Coronary artery (tissue), 2 donors: ENCODE data around the gene SNORC.

Source experiments
- DNase-seq: peaks from one replicate; pipeline ENCODE4 v3.0.0-alpha.2; 2017; ENCODE audit warnings: low spot score
- H3K27ac ChIP-seq, 2 donors: fragments of 200-600 bp; sonication (generic); one replicate each; pipeline ENCODE4 v1.5.1; 2016 to 2019
- H3K4me3 ChIP-seq: fragments of 200-600 bp; sonication (generic); 2 replicates; pipeline ENCODE4 v1.5.1; 2016; ENCODE audit warnings: mild to moderate bottlenecking, moderate library complexity
- TF ChIP-seq, protein P1 (sequence below): fragments of 200-600 bp; sonication (generic); IDR thresholded peaks from one replicate; pipeline ENCODE4 v1.5.1; 2019; ENCODE audit warnings: antibody characterized with exemption

The SNORC gene

DNA sequence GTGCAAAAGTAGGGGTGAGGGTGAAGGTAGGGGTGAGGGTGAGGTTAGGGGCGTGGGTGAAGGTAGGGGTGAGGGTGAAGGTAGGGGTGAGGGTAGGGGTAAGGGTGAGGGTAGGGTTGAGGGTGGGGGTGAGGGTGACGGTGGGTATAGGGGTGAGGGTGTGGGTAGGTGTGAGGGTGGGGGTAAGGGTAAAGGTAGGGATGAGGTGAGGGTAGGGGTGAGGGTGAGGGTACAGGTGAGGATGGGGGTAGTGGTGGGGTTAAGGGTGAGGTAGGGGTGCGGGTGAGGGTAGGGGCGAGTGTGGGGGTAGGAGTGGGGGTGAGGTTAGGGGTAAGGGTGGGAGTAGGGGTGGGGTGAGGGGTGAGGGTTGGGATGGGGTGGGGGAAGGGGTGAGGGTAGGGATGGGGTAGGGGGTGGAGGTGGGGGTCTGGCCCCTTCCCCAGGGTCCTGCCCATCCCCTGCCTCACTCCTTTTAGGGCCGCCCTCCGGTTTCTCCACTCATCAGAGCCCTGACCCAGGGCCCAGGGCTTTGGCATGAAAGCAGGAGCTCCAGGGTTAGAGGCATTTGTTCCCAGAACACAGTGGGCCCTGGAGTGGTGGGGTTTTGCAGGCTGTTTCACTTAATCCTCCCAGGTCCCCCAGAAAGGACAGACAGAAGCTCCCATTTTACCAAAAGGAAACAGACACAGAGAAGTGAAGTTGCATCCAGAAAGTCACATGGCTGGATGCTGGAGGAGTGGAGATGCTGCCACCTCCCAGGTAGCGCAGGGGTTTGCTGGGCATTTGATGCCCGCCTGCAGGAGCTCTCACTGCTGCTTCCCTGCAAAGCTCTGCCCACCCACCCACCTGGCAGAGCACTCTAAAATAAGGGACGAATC is 26.9 kb downstream of the SNORC start:
- Histone ChIP-seq H3K4me3 (no peak overlapping the region), H3K27ac (no peak overlapping the region)
- DNase-seq = peak; percentile 58
- TF ChIP-seq, protein P1, sequence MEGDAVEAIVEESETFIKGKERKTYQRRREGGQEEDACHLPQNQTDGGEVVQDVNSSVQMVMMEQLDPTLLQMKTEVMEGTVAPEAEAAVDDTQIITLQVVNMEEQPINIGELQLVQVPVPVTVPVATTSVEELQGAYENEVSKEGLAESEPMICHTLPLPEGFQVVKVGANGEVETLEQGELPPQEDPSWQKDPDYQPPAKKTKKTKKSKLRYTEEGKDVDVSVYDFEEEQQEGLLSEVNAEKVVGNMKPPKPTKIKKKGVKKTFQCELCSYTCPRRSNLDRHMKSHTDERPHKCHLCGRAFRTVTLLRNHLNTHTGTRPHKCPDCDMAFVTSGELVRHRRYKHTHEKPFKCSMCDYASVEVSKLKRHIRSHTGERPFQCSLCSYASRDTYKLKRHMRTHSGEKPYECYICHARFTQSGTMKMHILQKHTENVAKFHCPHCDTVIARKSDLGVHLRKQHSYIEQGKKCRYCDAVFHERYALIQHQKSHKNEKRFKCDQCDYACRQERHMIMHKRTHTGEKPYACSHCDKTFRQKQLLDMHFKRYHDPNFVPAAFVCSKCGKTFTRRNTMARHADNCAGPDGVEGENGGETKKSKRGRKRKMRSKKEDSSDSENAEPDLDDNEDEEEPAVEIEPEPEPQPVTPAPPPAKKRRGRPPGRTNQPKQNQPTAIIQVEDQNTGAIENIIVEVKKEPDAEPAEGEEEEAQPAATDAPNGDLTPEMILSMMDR = no peak

DNA sequence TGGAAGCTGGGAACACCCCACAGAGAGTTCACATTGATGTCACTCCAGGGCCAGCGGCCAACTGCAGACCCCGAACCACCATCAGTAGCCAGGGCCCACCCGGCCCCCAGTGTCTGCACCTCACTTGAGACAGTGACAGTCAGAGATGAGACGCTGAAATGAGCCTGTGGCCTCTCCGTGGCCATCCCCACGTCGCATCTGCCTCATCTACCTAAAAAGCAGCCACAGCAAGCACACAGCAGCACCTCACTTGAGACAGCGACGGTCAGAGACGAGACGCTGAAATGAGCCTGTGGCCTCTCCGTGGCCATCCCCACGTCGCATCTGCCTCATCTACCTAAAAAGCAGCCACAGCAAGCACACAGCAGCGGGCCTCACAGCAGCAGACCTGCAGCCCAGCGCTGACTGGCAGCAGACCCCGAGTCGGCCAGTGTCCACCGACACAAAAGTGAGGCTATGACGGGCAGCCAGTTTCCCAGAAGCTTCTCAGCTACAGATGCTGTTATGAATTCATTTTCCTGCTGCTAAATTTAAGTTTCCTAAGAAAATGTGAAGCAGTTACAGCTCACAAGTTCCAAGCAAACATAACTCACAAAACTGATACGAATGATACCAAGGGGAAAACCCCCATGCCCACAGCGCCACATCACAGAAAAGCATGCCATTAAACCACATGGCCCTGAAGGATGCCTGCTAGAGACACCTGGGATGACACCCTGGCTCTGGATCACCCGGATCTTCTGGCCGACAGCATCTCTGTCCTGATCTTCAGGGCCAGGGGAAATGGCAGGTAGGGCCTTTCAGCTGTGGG is 27.7 kb downstream of the SNORC start:
- H3K27ac ChIP-seq = no peak overlapping the region
- H3K4me3 ChIP-seq = no peak overlapping the region
- peak; percentile 56 for DNase-seq
- TF ChIP-seq, protein P1 = no peak

DNA sequence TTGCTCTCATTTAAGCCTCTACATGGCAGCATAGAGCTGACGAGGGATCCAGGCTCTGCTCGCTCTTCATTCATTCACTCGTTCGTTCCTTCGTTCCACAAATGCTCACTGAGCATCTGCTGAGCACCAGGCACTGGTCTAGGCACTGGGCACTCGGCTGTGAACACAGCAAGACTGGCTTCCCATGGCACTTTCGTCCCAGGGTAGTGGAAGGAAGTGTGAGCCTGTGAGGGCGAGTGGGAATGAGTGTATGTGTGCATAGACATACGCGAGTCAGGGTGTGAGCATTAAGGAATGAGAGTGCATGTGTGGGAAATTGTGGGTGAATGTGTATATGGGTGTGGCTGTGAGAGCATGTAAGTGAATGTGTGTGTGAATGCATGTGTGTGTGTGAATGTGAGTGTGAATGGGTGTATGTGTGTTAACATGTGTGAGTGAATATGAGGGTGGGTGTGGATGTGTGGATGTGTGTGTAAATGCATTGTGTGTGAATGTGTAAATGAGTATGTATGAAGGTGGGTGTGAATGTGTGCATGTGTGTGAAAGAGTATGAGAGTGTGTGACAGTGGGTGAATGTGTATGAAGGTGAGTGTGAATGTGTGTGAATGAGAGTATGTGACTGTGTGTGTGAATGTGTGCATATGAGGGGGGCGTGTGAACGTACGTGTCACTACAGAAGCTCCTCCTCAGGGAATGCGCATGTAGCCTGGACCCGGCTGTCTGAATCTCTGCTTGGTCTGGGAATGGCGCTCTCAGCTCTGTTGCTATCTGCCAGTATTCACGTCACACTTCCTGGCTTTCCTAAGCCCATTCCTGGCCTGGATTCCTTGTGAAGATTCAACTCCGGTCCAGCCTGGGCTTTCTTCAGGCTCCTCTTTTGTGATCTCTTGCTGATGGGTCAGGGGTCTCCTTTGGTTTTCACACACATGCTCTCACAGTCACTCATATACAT is 28.8 kb downstream of the SNORC start:
- Histone ChIP-seq H3K27ac (no peak overlapping the region), H3K4me3 (no peak overlapping the region)
- peak; percentile 47 for DNase-seq
- TF ChIP-seq, protein P1 = no peak

DNA sequence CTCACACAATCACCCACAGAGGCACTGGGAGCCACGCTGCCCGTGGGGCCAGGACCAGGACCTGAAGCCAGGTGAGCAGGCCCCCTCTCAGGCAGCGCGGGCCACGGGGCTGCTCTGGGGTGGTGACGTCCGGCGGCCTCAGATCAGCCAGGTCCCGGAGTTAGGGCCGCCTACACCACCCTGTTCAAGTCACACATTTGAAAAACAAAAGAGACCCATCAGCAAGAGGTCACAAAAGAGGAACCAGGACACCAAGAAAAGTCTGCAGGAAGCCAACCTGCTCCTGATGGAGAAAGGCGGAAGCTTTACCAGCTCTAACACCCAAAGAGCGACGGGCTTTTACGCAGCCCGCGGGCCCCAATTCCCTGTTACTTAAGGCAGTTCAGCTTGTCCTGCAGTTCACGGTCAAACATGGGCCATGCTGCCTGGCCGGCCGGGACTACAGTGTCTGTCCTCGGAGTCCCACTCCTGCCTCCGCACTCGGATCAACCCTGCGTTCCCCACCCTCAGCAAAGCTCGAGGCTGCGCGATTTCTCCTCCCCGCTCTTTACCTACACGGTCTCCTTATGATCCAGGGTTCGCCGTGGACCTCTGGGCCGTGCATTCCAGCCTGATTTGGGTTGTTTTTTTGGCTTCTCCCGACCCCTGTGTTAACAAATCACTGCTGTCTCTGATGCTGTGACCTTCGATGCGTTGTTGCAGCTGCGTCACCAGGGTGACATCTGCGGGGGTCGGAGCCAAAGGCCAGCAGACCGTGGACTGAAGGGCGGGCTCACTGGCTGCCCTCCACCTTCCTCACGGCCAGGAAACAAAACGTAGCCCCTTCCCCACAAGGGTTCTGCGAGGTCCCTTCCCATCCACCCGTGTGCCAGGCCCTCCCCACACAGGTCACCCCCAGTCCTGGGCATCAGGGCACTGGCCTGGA is 31.0 kb downstream of the SNORC start:
- TF ChIP-seq, protein P1 = no peak
- Histone ChIP-seq H3K4me3 (no peak overlapping the region), H3K27ac (no peak overlapping the region)
- DNase-seq = peak; percentile 57

DNA sequence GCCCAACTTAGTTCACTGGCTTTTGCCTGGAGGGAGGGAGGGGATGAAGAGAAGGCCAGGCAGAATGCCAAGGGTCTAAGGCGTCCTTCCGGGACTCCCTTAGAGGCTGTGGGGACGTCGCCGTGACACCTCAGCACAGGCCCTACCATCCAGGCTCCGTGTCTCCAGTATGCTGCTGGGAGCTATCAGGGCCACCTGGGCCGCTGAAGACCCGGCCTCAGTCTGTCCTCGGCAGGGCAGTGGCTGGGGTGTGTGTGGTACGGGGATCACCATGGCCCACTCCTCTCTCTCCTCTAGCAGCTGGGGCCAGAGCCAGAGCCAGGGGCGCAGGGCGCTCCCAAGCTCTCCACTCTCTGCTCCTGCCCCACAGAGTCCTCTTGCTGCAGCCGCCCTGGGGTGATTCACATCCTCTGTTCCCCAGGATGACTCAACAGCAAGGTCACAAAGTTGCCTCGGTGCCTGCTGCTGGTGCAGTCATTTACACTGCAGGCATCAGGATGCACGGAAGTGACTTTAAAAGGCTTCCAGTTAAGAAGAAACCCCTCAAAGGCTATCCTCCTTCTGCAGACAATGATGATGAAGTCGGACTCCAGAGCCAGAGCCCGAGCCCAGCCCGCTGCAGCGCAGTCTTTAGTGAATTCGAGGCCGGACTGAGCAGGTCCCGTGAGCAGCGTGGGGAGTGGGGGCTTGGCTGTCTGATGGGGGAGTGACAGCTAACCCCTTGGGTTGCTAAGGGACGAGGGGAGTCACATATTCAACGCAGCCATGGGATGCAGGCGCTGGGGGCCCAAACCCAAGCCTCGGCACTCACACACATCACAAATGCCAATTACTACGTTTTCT is 31.9 kb downstream of the SNORC start:
- DNase-seq = peak; percentile 60
- TF ChIP-seq, protein P1 = no peak
- no peak overlapping the region for H3K27ac ChIP-seq
- H3K4me3 ChIP-seq = no peak overlapping the region
